Muscle of back (tissue), 13 donors: ENCODE results near the gene ACSL5. TPM values are rescaled to one million over a fixed set of nuclear protein-coding genes. Genes with fewer than 3 reads are reported as not detected.
A peak's percentile ranks its signal among the peaks of the same experiment; 100 is the strongest.

ENCODE experiments used
- DNase-seq, 3 donors: peaks; one replicate each; pipeline versions ENCODE4 v3.0.0 to v3.0.0-alpha.2; 2013
- long read RNA-seq, 9 donors: transcript quantifications; one replicate each; lab custom pipeline, GENCODE V29; 2026
- polyA plus RNA-seq, 10 donors: library from polyadenylated mRNA; unstranded; fragments of 120-200 nt; gene quantifications; one replicate each; pipeline ENCODE4 v1.2.1, GENCODE V29; 2013; ENCODE audit not compliant: insufficient read length in 10 of 10

ACSL5 gene, protein sequence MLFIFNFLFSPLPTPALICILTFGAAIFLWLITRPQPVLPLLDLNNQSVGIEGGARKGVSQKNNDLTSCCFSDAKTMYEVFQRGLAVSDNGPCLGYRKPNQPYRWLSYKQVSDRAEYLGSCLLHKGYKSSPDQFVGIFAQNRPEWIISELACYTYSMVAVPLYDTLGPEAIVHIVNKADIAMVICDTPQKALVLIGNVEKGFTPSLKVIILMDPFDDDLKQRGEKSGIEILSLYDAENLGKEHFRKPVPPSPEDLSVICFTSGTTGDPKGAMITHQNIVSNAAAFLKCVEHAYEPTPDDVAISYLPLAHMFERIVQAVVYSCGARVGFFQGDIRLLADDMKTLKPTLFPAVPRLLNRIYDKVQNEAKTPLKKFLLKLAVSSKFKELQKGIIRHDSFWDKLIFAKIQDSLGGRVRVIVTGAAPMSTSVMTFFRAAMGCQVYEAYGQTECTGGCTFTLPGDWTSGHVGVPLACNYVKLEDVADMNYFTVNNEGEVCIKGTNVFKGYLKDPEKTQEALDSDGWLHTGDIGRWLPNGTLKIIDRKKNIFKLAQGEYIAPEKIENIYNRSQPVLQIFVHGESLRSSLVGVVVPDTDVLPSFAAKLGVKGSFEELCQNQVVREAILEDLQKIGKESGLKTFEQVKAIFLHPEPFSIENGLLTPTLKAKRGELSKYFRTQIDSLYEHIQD
- 1 to 10 TPM; 1.4 to 3.9 (median 2.9) TPM for polyA plus RNA-seq
- long read RNA-seq, donor 1: 0 reads
- long read RNA-seq, donor 2: 0 reads
- long read RNA-seq, donor 3: 0 reads
- long read RNA-seq, donor 4: 0 reads
- long read RNA-seq, donor 5, partial matches to known transcripts: 5 of 5 reads
- long read RNA-seq, donor 5, other reads (novel, unspliced or antisense): 0 of 5 reads
- long read RNA-seq, donor 6, partial matches to known transcripts: 0 of 12 reads
- long read RNA-seq, donor 6, other reads (novel, unspliced or antisense): 12 of 12 reads
- long read RNA-seq, donor 7, partial matches to known transcripts: 0 of 1 reads
- long read RNA-seq, donor 7, other reads (novel, unspliced or antisense): 0 of 1 reads
- long read RNA-seq, donor 8: 0 reads
- long read RNA-seq, donor 9: 0 reads

DNA sequence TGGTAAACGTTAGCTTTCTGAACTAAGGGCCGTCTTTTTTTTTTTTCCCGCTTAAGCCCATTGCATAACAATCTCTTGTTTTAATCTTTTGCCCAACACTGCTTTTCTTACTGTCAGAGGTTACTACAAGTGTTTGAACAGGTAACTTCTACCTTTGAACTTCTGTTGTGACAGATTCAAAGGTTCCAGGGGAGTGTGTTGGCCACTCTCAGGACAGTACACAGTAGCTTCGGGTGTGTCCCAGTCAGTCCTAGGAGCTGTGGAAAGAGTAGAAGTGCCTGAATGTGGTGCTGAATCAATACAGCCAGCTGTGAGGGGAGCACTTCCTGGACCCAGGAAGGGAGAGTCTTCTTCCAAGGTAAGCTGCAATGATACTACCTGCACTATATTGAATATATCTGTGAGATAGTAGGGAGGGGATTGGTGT lies at the start of gene ACSL5:
TSS of gene ACSL5 (plus strand) at position 205 of the 427 bp plus-strand sequence. CDS start 20,831 bp downstream, outside the sequence.
- no peak for DNase-seq

DNA sequence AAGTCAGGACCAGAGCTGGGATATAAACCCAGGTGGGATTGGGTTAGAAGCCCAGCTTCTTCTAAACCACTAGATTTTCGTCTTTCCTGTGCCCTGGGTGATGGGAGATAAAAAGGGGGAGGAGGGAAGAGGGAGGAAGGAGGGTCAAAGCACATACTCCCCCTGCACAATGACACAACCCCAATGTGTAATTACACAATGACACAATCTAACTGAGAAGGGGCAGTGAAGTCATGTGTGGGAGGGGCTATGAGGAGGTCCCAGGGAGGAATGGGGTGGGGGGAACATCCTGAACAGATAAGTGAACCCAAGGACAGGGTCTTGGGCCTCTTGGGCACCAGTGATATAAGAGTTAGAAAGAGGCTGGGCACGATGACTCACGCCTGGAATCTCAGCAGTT lies 46.2 kb upstream of the ACSL5 start:
- DNase-seq: no peak

DNA sequence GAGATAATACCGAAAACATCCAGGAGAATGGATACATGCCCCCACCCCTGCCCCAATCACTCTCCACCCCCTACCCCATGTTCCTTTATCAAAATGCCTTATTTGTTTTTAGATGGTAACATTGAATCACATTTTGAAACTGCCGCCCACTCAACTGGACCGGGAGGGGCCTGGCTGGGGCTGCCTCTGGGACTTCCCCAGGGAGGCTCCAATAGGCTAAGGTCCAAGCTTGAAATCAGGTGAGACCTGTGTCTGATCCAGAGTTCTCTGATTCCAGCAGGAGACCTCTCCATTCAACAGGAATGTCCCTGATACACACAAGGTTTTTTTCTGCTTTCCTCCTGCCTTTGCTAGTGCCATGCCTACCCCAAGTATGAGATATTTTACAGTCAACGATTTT lies 43.8 kb upstream of the ACSL5 start:
- DNase-seq: no peak

DNA sequence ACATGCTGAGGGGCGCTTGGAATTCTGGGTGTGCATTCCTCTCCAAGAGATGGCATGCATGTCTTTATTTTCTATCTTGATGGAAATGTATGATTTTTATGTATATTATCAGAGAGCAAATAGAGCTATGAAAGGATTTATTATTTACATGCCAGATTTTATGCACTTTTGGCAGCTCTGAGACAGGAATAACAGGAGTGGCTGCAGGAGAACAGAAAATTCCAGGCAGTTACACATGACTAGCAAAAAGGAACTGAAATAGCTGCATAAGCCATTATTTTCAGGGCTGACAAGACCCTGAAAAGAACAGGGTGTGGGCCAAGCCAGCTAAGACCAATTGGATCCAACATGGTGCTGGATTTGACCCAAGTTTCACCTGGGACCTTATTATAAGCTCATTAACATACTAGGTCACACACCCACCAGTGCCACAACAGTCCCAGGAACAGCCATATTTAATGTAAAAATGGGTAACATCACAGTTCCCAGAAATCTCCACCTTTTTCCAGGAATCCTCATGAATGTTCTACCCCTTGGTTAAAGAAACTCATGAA lies 43.2 kb upstream of the ACSL5 start:
- DNase-seq: peak in 2 of 3 donors; percentile 8 to 24

DNA sequence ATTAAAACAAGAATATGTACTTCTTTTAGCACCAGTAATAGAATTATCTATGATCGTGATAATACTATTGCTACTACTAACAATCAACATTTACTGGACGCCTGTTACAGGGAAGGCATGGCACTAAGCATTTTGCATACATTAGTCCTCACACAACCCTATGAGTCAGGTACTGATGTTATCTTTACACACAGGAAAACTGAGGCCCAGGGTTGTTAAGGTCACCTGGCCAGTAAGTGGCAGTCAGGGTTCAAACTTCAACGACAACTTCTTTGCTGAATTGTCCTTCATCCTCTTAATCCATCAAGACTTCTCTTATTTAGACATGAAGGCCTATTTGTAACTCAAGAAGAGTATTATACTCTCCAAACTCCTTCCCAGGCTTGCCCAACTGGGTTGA lies 41.9 kb upstream of the ACSL5 start:
- no peak for DNase-seq

DNA sequence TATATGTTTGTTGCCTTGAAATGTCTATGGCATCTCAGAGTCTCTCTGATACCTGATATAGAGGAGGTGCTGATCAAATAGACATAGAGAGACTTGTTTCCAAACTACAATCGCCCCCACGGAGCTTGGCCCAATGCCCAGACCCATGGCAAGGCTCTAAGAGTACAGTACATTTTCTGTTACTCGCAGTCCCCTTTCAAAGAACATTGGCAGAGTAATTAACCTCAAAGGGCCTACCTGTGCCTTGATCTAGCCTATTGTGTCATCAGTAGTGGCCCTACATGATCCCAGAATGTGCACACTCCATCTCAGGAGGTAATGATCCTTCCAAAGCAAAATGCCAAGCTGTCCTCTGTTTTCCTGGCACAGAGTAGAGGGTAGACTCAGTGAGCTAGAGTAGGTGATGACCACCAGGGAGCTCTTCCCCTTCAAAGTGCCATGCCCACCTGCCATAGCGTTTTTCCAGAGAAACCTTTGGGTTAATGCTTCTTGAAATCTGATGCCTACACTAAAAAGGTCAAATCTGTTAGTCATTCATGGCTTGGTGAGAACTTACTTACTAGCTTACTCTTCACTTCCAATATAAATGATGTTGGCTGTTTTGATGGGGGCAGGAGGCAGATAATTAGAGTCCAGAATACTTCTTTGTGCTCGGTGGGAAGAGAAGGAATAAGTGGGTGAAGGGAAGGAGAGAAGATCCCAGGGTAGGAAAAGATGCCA lies 41.2 kb upstream of the ACSL5 start:
- DNase-seq: no peak

DNA sequence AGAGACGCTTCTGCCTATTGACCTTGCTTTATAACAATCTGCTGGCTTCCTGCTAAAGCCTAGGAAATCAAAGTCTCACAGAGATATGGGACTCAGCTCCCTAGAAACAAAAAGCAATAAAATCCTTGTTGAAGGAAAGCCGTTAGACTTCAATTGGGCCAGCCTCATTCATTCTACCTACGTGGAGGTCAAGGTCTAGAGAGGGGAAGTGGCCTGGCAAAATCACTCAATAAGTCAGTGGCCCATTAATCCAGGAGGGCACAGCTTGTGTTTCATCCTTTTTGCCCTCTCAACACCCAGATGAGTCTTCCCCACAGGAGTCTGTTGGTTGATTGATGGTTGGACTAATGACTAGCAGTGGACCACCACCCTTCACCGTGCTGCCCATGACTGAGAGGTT lies 40.5 kb upstream of the ACSL5 start:
- DNase-seq: no peak

DNA sequence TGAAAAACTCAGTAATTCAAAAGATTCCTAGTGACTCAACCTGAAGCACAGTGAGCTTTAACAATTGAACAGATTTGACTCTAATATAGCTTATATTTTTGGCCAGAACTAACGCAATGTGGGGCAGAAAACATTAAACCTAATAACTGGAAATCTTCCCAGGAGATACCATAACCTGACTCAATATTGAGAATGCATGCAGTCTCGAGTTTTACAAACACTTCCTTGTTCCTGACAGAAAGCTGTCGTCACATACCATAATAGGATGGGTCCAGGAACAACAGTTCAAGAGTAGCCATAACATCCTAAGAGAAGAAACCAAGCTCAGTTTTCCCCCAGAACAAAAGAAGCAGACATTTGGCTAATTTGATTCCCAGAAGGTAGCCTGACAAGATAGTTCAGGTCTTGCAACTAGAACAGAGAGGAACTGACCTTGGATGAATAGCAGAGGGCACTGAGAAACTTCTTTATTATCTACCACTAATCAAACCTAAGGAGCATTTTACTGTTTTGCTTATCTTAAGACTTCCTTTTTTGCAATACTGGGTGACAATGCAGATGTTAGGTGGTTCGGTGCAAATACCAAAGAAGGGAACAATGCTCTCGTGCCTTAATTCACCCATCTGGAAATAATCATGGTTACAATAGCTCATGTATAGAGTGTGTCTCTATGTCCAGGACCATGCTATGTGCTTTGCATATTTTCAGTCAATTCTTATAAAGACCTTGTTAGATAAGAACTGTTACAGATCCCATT lies 38.6 kb upstream of the ACSL5 start:
- peak in 1 of 3 donors; percentile 11 for DNase-seq

DNA sequence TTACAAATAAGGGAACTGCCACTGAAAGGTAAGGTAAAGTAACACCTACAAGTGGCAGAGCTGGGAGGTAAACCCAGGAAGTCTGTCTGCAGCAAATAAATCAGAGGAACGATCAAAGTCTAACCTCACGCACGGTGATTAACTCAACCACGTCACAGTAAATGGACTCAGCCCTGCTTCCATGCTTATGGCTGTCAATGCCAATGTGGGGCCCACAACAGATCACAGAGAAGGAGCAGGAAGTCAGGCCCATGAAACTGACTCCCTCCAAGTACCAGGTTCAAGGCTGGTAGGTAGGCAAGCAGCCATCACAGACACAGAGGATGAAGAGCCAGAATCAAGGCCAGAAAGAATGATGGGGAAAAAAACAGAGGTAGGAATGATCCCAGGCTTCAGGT lies 38.0 kb upstream of the ACSL5 start:
- no peak for DNase-seq

DNA sequence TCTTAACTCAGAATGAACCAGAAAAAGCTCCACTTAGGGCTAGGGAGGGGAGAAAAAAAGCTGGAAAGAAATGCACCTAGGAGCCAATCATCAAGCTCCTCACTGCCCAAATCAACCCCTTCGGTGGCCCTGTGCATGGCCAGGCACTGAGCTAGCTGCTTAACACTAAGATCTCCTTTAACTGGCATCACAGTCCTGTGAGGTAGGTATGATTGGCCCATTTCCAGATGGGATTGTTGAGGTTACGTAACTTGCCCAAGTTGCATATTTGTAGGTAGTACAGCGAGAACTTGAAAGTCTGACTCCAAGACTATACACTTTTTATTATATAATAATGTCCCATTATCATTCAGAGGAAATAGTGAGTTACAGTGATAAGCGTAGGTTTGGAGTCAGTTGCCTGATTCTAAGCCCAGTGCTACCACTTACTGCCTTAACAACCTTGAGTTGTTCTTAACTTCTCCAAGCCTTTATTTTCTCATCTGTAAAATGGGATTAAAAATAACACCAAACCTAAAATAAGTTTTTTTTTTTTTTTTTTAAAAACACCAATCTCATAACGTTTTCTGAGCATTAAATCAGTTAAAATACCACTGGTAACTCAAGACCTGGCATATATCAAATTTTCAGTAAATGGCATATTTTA lies 37.2 kb upstream of the ACSL5 start:
- DNase-seq: no peak

DNA sequence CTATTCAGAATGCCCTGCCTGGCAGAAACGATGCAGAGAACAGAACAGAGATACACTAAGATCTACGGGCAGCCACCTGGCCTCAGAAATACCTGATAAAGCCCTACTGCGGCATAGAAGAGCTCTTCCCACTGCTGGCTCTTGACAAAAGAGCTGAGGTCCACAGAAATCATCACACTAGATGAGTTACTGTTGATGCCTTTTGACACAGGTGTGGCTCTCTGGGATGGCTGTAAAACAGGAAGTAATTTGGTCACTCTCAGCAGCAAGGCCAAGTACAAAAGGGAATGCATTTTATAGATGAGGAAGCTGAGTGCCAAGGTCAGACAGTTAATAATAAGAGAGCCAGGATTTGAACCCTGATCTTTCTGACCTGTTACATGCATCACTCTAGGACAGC lies 35.0 kb upstream of the ACSL5 start:
- DNase-seq: no peak

DNA sequence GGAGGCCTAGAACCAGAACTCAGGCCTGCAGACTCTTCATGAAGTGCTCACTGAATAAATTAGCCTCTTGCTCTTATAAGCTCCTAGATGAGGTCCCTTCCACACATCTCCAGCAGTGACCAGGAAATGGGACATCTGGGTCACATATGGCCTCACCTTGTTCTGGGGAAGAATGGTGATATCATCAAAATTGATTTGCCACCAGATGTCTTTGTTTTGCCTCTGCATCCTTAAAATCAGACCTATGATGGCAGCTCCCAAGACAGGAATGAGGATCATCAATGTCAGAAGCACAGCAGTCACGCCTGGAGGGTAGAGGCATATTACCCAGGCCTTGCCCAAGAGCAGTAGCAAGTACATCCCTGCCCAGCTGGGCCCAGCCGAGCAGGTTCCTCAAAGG lies 33.3 kb upstream of the ACSL5 start:
- no peak for DNase-seq

DNA sequence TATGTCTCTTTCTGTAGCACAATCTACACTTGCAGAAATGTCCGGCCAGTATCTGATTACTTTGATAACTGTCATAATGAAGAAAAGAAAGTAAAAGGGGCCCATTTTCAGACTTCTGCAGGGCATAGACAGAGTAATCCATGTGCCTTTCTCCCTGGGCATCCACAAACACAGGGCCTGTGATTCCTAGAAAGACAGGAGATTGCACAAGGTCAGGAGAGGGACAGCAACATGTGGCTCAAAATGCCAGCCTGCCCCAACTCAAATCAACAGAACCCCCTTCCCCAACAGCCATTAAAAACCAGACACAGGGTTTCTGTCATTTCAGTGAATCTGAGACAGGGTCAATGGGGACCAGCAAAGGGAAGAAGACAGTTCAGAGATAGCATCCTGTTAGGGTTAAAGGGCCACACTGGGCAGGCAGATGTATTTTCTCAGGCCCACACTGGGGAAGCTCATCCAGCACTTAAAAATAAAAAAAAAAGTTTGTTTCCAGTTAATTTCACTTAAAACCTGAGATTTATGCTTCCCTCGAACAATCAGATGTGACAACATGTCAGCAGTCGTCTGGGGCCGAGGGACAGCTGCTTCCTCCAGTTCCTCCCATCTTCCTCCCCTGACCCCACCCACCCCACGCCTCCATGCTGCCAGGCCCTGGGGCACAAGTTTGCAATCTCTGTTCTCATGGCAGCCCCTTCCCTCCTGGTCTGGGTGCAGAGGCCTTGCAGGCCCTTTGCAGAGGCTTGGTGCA lies 30.7 kb upstream of the ACSL5 start:
- DNase-seq: no peak

DNA sequence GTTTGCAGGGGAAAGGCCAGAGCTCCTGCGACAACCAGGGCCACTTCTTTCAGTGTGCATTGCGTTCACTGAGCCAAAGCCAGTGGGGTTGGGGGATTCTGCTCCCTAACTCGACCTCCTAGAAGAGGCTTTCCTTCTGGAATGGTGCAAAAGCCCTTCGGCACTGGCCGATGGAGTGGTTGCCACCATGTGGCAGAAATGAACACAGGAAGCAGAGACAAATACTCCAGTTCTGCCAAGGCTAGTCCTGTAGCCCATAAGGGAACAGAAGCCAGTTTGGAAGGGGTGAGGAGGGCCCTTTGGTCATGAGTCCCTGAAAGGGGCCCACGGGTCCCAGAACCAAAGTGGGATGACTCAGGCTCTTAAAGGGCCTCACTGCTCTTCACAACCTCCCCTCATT lies 29.7 kb upstream of the ACSL5 start:
- no peak for DNase-seq

DNA sequence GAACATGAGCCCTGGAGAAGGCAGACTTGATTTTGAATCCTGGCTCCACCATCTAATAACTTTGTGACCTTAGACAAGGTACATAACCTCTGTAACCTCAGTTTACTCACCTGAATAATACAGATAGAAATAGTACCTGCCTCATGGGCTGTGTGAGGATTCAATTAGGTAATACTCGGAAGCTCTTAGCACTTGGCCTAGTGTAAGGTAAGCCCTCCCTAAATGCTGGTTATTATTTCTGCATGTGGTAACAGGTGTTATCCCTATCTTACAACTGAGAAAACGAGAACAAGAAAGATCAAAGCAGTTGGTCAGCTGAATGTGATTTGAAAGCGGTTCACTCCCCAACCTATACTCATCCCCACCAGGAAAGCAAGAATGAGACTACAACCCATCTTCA lies 28.7 kb upstream of the ACSL5 start:
- DNase-seq: no peak

DNA sequence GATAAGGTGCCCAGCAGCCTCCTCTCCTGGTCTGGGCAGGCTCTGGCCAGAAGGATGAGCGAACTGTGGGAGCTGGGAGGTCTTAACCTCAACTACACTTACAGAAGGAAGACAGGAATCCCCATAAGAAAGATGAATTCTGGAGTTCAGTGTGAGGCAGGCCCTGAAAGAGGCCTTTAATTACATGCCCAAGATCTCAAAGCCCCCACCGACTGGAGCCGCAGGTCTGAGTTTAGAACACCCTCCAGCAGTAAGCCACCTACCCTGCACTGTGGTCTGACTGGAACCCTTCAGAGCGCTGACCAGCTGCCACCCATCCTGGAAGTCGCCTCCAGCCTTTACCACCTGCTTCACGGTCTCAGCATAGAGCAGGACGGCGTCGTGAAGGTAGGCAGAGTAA lies 28.2 kb upstream of the ACSL5 start:
- DNase-seq: no peak

DNA sequence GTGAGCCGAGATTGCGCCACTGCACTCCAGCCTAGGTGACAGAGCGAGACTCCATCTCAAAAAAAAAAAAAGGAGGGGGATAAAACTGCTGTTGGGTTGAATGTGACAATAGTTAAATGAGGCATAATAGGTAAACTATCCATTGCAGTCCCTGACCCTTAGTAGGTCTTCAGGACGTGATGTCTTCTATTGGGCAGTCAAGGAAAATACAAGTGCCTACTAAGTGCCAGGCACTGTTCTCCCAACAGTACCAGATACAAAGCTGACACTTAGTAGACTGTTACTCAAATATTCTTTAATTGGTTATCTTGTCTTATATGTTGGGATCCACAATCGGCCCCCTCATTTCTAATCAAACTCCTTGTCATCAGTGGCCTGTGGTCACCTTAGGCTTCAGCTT lies 27.1 kb upstream of the ACSL5 start:
- DNase-seq: no peak

DNA sequence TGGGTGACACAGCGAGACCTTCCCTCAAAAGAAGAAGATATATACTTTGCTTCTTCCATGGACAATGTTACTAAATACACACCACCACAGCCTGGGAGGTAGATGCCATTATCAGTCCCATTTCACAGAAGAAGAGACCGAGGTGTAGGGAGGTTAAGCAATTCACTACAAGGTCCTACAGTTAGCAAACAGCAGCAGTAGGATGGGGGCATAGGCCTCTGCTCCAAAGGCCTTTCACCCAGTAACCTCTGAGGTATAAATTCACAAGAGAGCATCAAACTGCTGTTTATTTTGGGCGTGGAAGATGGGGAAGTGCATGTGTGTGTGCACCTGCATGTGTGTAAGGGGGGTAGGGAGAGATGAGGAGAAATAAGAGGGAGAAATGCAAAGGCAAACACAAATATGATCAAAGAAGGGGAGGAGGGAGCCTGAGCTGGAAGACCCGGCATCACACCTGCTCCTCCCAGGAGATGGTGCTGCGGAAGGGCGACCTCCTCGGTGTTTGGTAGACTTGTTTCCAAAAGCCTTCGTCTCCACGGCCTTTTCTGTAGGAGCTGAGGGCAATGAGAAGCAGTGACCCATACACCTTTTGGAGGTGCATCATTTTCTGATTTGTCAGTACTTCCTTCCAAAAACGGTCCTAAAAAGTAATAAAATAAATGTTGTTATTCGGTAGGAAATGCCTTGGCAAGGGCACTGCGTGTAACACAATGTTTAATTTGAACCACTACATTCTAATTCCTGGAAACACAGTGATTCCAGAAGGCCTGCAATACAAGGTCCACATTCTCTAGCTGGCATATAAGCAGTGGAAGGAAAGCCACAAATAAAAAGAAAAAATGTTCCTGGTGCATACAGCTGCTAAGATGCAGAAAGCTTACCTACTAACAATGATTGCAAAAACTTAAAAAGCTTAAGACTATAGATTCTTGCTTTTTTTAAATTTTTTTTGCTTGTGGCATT lies 25.9 kb upstream of the ACSL5 start:
- DNase-seq: no peak
